Measurements from ENCODE around the gene FADD.

Gene FADD

DNA sequence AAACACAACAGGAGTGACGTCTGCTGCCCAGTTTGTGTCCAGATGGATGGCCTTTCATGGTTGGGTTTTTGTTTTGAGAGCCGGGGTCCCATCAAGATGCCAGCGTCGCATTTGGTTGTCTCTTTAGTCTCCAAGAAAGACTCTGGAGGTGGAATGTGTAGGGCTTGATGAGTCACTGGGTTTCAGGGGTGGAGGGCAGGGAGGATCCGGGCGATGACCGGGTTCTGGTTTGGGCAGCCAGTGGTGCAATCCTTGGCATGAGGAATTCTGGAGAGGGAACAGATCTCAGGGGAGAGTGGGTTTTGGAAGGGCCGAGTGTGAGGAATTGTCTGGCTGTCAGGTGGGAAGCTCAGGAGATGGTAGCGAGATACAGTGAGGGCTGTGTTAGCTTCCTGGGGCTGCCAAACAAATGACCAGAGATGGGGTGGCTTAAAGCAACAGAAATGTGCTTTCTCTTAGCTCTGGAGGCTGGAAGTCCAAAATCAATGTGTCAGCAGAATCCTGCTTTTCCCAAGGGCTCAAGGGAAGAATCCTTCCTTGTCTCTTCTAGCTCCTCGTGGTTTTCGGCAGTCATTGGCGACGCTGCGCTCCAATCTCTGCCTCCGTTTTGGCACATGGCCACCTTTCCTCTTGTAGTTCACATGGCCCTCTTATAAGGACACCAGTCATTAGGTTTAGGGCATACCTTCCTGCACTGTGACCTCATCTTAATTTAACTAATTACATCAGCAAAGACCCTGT lies 41.0 kb downstream of the FADD start:
- TF ChIP-seq, protein P1, sequence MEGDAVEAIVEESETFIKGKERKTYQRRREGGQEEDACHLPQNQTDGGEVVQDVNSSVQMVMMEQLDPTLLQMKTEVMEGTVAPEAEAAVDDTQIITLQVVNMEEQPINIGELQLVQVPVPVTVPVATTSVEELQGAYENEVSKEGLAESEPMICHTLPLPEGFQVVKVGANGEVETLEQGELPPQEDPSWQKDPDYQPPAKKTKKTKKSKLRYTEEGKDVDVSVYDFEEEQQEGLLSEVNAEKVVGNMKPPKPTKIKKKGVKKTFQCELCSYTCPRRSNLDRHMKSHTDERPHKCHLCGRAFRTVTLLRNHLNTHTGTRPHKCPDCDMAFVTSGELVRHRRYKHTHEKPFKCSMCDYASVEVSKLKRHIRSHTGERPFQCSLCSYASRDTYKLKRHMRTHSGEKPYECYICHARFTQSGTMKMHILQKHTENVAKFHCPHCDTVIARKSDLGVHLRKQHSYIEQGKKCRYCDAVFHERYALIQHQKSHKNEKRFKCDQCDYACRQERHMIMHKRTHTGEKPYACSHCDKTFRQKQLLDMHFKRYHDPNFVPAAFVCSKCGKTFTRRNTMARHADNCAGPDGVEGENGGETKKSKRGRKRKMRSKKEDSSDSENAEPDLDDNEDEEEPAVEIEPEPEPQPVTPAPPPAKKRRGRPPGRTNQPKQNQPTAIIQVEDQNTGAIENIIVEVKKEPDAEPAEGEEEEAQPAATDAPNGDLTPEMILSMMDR (IDR thresholded peaks at IDR 0.05; ENCODE audit: low read length, missing control alignments), result no peak
- no peak overlapping the region for H3K4me3 ChIP-seq (replicated peaks; ENCODE audit: low read depth, low read length)
- no peak for DNase-seq (ENCODE audit: low read depth)

DNA sequence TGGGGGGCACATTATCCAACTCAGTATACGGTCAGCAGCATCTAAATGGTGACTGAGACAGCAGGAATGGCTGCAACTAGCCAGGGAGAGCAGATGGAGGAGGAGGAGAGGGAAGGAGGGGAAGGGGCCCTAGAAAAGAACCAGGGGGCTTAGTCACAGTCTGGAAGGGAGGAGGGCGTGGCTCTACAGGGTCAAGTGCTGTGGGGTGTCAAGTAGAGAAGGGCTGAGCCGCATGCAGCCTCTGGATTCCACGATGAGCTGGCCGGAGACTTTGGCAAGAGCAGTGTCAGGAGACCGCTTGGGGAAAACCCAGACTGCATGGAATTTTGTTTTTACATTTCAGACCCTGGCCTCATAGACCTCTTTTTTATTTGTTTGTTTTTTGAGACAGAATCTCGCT lies 41.6 kb downstream of the FADD start:
- peak; percentile 87 for DNase-seq (ENCODE audit: low read depth)

DNA sequence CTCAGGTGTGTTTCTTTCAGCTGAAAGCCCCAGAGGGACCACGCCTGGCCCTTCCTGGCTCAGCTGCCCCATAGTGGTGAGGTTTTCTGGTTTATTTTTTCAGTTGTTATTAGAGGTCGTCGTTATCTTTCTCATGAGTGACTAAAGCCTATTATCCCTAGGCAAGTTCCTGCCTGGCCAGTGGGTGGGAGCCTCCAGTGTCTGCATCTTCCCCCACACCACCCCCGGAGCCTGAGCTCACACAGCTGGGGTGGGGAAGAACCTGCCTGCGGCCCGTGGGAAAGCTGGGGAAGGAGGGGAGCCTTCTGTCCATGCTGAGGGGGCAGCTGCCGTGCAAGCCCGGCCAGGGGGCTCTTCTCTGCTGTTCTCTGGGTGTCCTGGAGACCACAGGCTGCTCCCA lies 43.1 kb downstream of the FADD start:
- peak; percentile 35 for DNase-seq (ENCODE audit: low read depth)
- TF ChIP-seq, protein P1 (IDR thresholded peaks at IDR 0.05; ENCODE audit: low read length, missing control alignments), result no peak
- H3K4me3 ChIP-seq (replicated peaks; ENCODE audit: low read depth, low read length), result no peak overlapping the region

More for the DNA sequence above, 41.6 kb downstream of the FADD start:
- TF ChIP-seq, protein P1 (IDR thresholded peaks at IDR 0.05; ENCODE audit: low read length, missing control alignments), result no peak
- H3K4me3 ChIP-seq (replicated peaks; ENCODE audit: low read depth, low read length), result no peak overlapping the region

DNA sequence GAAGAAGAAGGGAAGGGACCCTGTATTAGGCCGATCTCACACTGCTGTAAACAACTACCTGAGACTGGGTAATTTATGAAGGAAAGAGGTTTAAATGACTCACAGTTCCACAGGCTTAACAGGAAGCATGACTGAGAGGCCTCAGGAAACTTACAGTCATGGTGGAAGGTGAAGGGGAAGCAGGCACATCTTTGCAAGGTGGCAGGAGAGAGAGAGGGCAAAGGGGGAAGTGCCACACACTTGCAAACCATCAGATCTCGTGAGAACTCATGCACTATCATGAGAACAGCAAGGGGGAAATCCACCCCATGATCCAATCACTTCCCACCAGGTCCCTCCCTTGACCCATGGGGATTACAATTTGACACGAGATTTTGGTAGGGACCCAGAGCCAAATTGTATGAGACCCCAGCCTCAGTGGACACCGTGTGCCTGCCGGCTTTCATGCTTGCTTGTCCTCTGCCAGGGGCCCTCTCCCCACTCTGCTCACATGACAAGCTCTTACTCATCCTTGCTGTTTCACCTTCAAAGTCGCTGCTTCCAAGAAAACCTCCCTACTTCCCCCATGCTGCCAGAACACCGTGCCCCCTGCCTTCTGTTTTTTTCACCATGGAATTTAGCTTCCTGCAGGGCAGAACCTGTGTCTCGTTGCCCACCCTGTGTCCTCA lies 44.1 kb downstream of the FADD start:
- no peak for DNase-seq (ENCODE audit: low read depth)
- TF ChIP-seq, protein P1 (IDR thresholded peaks at IDR 0.05; ENCODE audit: low read length, missing control alignments), result no peak

DNA sequence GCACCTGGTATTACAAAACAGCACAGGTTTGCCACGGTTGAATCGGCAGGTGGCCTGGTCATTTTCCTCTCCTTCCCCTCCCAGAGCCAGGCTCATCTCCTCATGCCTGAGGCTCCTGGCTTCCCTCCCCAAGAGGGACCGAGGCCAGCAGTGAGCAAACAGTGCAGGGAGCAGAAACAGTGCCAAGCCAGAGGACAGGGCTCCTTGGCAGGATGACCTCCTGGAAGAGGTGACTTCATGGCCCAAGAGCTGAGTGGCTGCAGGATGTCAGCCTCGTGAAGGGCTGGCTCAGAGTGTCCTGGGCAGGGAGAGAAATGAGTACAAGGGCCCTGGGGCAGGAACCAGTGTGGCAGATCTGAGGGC lies 44.6 kb downstream of the FADD start:
- TF ChIP-seq, protein P1 (IDR thresholded peaks at IDR 0.05; ENCODE audit: low read length, missing control alignments), result no peak
- DNase-seq (ENCODE audit: low read depth), result no peak

More for the DNA sequence above, 44.1 kb downstream of the FADD start:
- H3K4me3 ChIP-seq (replicated peaks; ENCODE audit: low read depth, low read length), result no peak overlapping the region

DNA sequence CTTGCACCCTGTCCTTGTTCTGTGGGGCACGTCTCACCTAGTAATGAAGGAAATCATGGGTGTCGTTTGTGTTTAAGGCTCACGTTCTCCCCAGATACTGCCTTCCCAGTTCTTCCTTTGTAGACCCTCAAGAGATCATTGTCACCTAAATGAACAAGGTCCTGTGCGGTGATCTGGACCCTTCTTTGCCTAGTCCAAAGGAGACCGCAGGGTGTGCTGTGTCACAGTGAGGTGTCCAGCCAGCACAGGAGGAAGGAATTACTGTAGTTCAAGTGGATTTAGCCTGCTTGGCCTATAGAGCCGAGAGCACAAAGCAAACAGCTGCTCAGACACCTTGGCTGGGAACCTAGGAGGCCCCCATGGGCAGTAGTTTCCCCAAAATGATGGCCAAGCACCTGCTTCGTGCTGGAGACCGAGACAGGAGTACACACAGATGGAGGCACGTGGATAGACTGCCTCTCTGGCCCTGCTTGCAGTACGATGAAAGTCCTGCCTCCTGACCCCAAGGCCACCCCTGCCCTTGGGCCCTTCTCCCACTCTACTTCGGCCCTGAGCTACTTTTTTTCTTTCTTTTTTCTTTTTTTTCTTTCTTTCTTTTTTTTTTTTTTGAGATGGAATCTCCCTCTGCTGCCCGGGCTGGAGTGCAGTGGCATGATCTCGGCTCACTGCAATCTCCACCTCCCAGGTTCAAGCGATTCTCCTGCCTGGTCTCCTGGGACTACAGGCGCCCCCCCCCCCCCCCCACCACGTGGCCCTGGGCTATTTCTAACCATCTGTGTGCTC lies 48.0 kb downstream of the FADD start:
- DNase-seq (ENCODE audit: low read depth), result no peak
- H3K4me3 ChIP-seq (replicated peaks; ENCODE audit: low read depth, low read length), result no peak overlapping the region
- TF ChIP-seq, protein P1 (IDR thresholded peaks at IDR 0.05; ENCODE audit: low read length, missing control alignments), result no peak

More for the DNA sequence above, 44.6 kb downstream of the FADD start:
- no peak overlapping the region for H3K4me3 ChIP-seq (replicated peaks; ENCODE audit: low read depth, low read length)
